ENCODE data around the gene PKD2. TPM values are rescaled to one million over a fixed set of nuclear protein-coding genes. Genes with fewer than 3 reads are reported as not detected.
"Not testable (repeated sequence)": the region's sequence is repeated elsewhere in the genome, so short reads cannot be mapped to it uniquely, and the experiment has no call there.

The PKD2 gene
- total and polyA plus RNA-seq, 7 donors = 1.4 to 123 (median 67.6) TPM

GRCh38 chr4:88112856-88113255, 105.4 kb downstream of the PKD2 start:
- Histone ChIP-seq H3K4me3 (no peak overlapping the region), H3K36me3 (no peaks in the 10 kb centered on the region), H3K27ac (no peak overlapping the region), H3K27me3 (no peaks in the 10 kb centered on the region), H3K9me3 (no peaks in the 10 kb centered on the region), H3K4me1 (peaks cover 0 to under 1% (median 0%) of the 10 kb centered on the region in 4 donors)
- WGBS, 2 donors = 92 to 95% methylated on average over 5 of the region's 5 CpGs
- intact Hi-C loops (cut with DNase I) = no loop called here
- DNase-seq = no peak
- TF ChIP-seq POLR2AphosphoS5 (IDR thresholded peaks at IDR 0.05) (no peak), POLR2A (IDR thresholded peaks at IDR 0.05) (no peak), EP300 (IDR thresholded peaks at IDR 0.05) (no peak), CTCF (IDR thresholded peaks at IDR 0.05) (no peak)

GRCh38 chr4:88115587-88115986, 108.2 kb downstream of the PKD2 start:
- Histone ChIP-seq H3K4me3 (no peak overlapping the region), H3K4me1 (no peaks in the 10 kb centered on the region), H3K36me3 (no peaks in the 10 kb centered on the region), H3K27me3 (no peaks in the 10 kb centered on the region), H3K9me3 (peaks cover 2 to 10% (median 5%) of the 10 kb centered on the region in 4 donors), H3K27ac (no peak overlapping the region)
- intact Hi-C loops (cut with DNase I) = no loop called here
- WGBS, 2 donors = 71 to 93% methylated on average over 5 of the region's 5 CpGs
- no peak for TF ChIP-seq EP300 (IDR thresholded peaks at IDR 0.05)
- no peak for TF ChIP-seq POLR2A (IDR thresholded peaks at IDR 0.05)
- TF ChIP-seq POLR2AphosphoS5 (IDR thresholded peaks at IDR 0.05) = no peak
- TF ChIP-seq CTCF (IDR thresholded peaks at IDR 0.05) = no peak
- no peak for DNase-seq

- H3K4me3 ChIP-seq = no peak overlapping the region
- TF ChIP-seq POLR2A (IDR thresholded peaks at IDR 0.05) = no peak
- no peak for TF ChIP-seq EP300 (IDR thresholded peaks at IDR 0.05)
- TF ChIP-seq POLR2AphosphoS5 (IDR thresholded peaks at IDR 0.05) = no peak
- TF ChIP-seq CTCF (IDR thresholded peaks at IDR 0.05) = no peak
- intact Hi-C loops (cut with DNase I) = no loop called here
- DNase-seq = no peak
- peaks cover 2 to 10% (median 5%) of the 10 kb centered on the region in 4 donors for H3K9me3 ChIP-seq
- no peaks in the 10 kb centered on the region for H3K4me1 ChIP-seq
- 78 to 85% methylated on average over 2 of the region's 2 CpGs for WGBS, 2 donors
- no peaks in the 10 kb centered on the region for H3K27me3 ChIP-seq
- no peaks in the 10 kb centered on the region for H3K36me3 ChIP-seq
- no peak overlapping the region for H3K27ac ChIP-seq
Measured at GRCh38 chr4:88119943-88120342, 112.5 kb downstream of the PKD2 start.

GRCh38 chr4:88122260-88122659, 114.8 kb downstream of the PKD2 start:
- 82 to 87% methylated on average over 5 of the region's 5 CpGs for WGBS, 2 donors
- DNase-seq; H3K27me3 ChIP-seq; H3K27ac ChIP-seq; H3K36me3 ChIP-seq; H3K4me1 ChIP-seq; intact Hi-C loops (cut with DNase I); H3K4me3 ChIP-seq: not testable (repeated sequence)
- peaks cover 2 to 10% (median 5%) of the 10 kb centered on the region in 4 donors for H3K9me3 ChIP-seq

Small RNAs within 50 kb of the gene (small RNA-seq; reads per million reads assigned to genes)
- 0 reads per million in 3 donors for gene RNU1-36P

Other genes with a start within 250 kb of the PKD2 start
- gene IBSP, start 208.1 kb upstream of the PKD2 start, total RNA-seq = not detected
- not detected for gene IBSP, start 208.1 kb upstream of the PKD2 start, polyA plus RNA-seq
- gene MEPE, start 174.7 kb upstream of the PKD2 start, total RNA-seq = not detected
- gene MEPE, start 174.7 kb upstream of the PKD2 start, polyA plus RNA-seq = not detected
- 10 to 100 TPM; 30.4 to 47.8 (median 41.9) TPM for gene SPP1, start 31.9 kb upstream of the PKD2 start, total RNA-seq
- gene SPP1, start 31.9 kb upstream of the PKD2 start, polyA plus RNA-seq = 10 to 100 TPM in 2 of 3 donors, 1 to 10 TPM in 1; 3.0 to 29.4 (median 16.6) TPM
- gene ABCG2, start 151.0 kb downstream of the PKD2 start, total RNA-seq = 1 to 10 TPM; 1.1 to 2.9 (median 2.0) TPM
- 10 to 100 TPM; 13.2 to 36.5 (median 15.7) TPM for gene ABCG2, start 151.0 kb downstream of the PKD2 start, polyA plus RNA-seq

All from sigmoid colon (tissue), 7 donors.